HEK293T (cell line): Measurements from ENCODE around the gene PSME3IP1.

Source experiments
- ARNT ChIP-seq: fragments of 450-650 bp; IDR thresholded peaks from 2 replicates; pipeline ENCODE4 v1.6.1; 2017; ENCODE audit warnings: mild to moderate bottlenecking
- BHLHE40 ChIP-seq: fragments of 450-650 bp; IDR thresholded peaks from 2 replicates; pipeline ENCODE4 v1.6.1; 2016; ENCODE audit warnings: mild to moderate bottlenecking, moderate library complexity, borderline replicate concordance
- CTBP1 ChIP-seq: fragments of 450-650 bp; IDR thresholded peaks from 2 replicates; pipeline ENCODE4 v1.6.1; 2016; ENCODE audit warnings: borderline replicate concordance
- FOXM1 ChIP-seq: fragments of 450-650 bp; IDR thresholded peaks from 2 replicates; pipeline ENCODE4 v1.6.1; 2017; ENCODE audit warnings: mild to moderate bottlenecking, borderline replicate concordance
- LEF1 ChIP-seq: fragments of 450-650 bp; IDR thresholded peaks from 2 replicates; pipeline ENCODE4 v1.6.1; 2017; ENCODE audit warnings: mild to moderate bottlenecking, borderline replicate concordance
- SP1 ChIP-seq: fragments of 450-650 bp; IDR thresholded peaks from 2 replicates; pipeline ENCODE4 v1.6.1; 2017
- TARDBP ChIP-seq: fragments of 450-650 bp; IDR thresholded peaks from 2 replicates; pipeline ENCODE4 v1.6.1; 2016

GRCh38 chr16:57185446-57185944, 344 bp downstream of the PSME3IP1 start:
- TF ChIP-seq ARNT (no peak), TARDBP (no peak), CTBP1 (no peak), LEF1 (no peak), SP1 (no peak), FOXM1 (no peak), BHLHE40 (no peak)
